LNCaP clone FGC (cell line): Measurements from ENCODE around the gene GRIN2D.
"Not testable (repeated sequence)": the region's sequence is repeated elsewhere in the genome, so short reads cannot be mapped to it uniquely, and the experiment has no call there.

Source experiments
- DNase-seq: peaks from one replicate; pipeline ENCODE4 v3.0.0-alpha.2; 2011; ENCODE audit warnings: low read depth
- H3K4me3 ChIP-seq: 2 replicates; pipeline ENCODE4 v1.5.1; 2011; ENCODE audit warnings: mild to moderate bottlenecking, low read depth, low read length, control low read depth
- CTCF ChIP-seq: IDR thresholded peaks from 2 replicates; pipeline ENCODE4 v1.5.1; 2012; ENCODE audit warnings: mild to moderate bottlenecking; ENCODE audit not compliant: control insufficient read depth, insufficient read depth; ENCODE audit errors: extremely low read depth

Gene GRIN2D

GRCh38 chr19:48381178-48381950, 12.1 kb upstream of the GRIN2D start:
- no peak for DNase-seq
- no peak for TF ChIP-seq CTCF
- H3K4me3 ChIP-seq, result no peak overlapping the region

- TF ChIP-seq CTCF, result no peak
- no peak overlapping the region for H3K4me3 ChIP-seq
- no peak for DNase-seq
Measured at GRCh38 chr19:48382286-48382685, 11.2 kb upstream of the GRIN2D start.

- no peak for TF ChIP-seq CTCF
- no peak for DNase-seq
Measured at GRCh38 chr19:48385461-48386087, 7.9 kb upstream of the GRIN2D start.

GRCh38 chr19:48386981-48387380, 6.5 kb upstream of the GRIN2D start:
- DNase-seq, result no peak
- no peak for TF ChIP-seq CTCF

More at GRCh38 chr19:48385461-48386087, 7.9 kb upstream of the GRIN2D start:
- no peak overlapping the region for H3K4me3 ChIP-seq

GRCh38 chr19:48390188-48391099, 3.0 kb upstream of the GRIN2D start:
- TF ChIP-seq CTCF, result 0 out of 2 replicates have a peak, but pooled peaks have one; percentile 12
- H3K4me3 ChIP-seq, result peak overlapping the region; percentile 85
- DNase-seq, result no peak

More at GRCh38 chr19:48386981-48387380, 6.5 kb upstream of the GRIN2D start:
- no peak overlapping the region for H3K4me3 ChIP-seq

- H3K4me3 ChIP-seq, result peak within 1 kb of the TSS; percentile 85
- DNase-seq, result no peak
- peak; percentile 56 for TF ChIP-seq CTCF
Measured at GRCh38 chr19:48391100-48392005, 2.1 kb upstream of the GRIN2D start, which contains the start of gene KDELR1. Gene KDELR1 (minus strand): TSS chr19:48391551. CDS start chr19:48391358, 193 bp downstream.

GRCh38 chr19:48392006-48392344, 1.5 kb upstream of the GRIN2D start:
- not testable (repeated sequence) for DNase-seq, H3K4me3 ChIP-seq
